ENCODE data around the gene D2HGDH.
"Not testable (repeated sequence)": the region's sequence is repeated elsewhere in the genome, so short reads cannot be mapped to it uniquely, and the experiment has no call there.

D2HGDH gene

GRCh38 chr2:241748468-241749256 is 14.2 kb downstream of the D2HGDH start:
- DNase-seq (ENCODE audit: low read depth in 1 of 2, low spot score in 1 of 2), result no peak

GRCh38 chr2:241750076-241750840 is 15.8 kb downstream of the D2HGDH start:
- DNase-seq (ENCODE audit: low read depth in 1 of 2, low spot score in 1 of 2), result no peak

- DNase-seq (ENCODE audit: low read depth in 1 of 2, low spot score in 1 of 2), result no peak
These were observed 16.7 kb downstream of the D2HGDH start for GRCh38 chr2:241751152-241751551.

- DNase-seq (ENCODE audit: low read depth in 1 of 2, low spot score in 1 of 2), result no peak
These were observed 17.3 kb downstream of the D2HGDH start for GRCh38 chr2:241751776-241752175.

DNA sequence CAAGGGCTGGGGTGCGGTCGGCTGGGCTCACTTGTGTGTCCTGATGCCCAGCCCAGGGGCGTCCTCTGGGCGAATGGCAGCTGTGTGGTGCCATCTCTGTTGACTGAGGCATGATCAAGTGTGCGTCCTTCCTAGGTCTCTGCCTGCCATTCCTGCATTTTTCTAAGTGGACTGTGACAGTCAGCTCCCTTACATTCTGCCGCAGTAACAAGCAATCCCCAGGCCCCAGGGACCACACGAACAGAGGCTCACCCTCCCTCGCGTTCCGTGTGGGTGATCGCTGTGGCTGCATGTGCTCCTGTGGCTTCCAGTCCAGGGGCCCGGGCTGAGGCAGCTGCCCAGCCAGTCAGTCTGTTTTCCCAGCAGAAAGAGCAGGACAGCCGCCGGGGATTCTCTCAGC is 17.8 kb downstream of the D2HGDH start:
- DNase-seq (ENCODE audit: low read depth in 1 of 2, low spot score in 1 of 2), result no peak

DNA sequence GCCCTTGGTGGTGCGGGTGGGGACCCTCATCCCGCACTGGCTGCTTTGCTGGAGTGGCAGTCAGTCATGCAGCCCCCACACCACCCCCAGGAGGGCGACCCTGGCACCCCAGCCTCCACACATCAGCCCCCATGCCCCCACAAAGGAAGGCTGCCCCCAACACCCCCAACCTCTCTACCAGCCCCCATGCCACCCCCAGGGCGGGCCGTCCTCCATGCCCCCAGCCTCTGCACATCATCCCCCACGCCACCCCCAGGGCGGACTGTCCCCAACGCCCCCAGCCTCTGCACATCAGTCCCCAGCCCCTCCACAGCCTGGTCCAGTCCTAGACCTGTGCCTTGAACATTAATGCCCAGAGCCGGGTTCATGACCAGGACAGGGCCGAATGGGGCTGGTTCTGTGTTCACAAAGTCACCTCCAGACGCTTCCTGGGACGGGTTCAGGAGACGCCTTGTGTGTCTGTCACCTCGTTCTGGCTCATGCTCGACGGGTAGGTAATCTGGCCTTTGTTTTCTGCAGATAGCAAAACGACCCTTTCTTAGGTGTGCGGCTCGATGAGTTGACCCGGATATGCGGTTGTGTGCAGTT is 18.4 kb downstream of the D2HGDH start:
- DNase-seq (ENCODE audit: low read depth in 1 of 2, low spot score in 1 of 2), result no peak

DNA sequence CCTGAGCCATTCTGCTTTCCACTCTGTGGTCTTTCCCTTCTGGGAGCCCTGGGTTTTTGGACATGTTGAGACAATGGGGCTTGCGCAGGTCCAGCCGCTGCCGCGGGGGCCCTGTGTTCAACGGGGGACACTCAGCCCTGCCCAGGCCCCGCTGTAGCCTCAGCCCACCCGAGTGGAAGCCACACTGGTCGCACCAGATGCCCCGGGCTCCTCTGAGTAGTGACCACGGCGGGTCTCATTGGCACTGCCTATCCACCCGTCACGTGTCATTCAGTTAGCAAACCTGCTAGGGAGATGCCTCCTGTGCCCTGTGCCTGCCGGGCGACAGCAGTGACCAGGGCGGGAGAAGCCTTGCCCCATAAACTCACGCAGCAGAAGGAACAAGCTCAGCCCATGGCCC is 19.1 kb downstream of the D2HGDH start:
- no peak for DNase-seq (ENCODE audit: low read depth in 1 of 2, low spot score in 1 of 2)

DNA sequence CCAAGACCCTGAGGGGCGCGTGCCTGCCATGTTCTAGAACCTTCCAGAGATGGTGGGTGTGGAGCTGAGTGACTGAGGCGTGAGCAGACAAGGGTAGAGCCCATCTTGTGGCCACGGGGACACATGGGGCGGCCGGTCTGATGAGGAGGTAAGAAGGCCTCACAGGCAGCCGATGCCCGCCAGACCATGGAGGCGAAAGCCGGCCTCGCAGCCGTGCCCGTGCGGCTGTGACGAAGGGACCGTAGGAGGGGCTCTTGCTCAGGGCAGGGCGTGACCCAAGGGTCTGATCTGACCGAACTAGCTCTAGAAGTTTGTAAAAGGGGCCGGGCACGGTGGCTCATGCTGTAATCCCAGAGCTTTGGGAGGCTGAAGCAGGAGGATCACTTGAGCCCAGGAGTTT is 19.6 kb downstream of the D2HGDH start:
- no peak for DNase-seq (ENCODE audit: low read depth in 1 of 2, low spot score in 1 of 2)

DNA sequence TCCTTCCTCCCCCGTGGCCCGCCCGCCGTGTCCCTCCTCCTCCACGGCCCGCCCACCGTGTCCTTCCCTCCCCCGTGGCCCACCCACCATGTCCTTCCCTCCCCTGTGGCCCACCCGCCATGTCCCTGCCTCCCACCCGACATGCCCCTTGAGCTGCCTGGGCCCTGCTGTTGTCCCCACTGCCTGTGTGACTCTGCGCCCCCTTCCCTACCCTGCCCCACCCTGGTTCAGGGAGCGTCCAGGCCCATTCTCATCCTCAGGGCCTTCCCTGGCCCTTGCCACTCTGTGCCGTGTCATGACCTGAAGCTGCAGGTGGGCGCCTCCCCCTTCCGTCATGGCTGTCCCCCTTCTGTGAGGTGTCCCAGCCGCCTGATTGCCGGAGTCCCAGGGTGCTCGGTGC is 20.7 kb downstream of the D2HGDH start:
- no peak for DNase-seq (ENCODE audit: low read depth in 1 of 2, low spot score in 1 of 2)

- DNase-seq (ENCODE audit: low read depth in 1 of 2, low spot score in 1 of 2), result no peak
These were observed 21.3 kb downstream of the D2HGDH start for GRCh38 chr2:241755777-241756176.

DNA sequence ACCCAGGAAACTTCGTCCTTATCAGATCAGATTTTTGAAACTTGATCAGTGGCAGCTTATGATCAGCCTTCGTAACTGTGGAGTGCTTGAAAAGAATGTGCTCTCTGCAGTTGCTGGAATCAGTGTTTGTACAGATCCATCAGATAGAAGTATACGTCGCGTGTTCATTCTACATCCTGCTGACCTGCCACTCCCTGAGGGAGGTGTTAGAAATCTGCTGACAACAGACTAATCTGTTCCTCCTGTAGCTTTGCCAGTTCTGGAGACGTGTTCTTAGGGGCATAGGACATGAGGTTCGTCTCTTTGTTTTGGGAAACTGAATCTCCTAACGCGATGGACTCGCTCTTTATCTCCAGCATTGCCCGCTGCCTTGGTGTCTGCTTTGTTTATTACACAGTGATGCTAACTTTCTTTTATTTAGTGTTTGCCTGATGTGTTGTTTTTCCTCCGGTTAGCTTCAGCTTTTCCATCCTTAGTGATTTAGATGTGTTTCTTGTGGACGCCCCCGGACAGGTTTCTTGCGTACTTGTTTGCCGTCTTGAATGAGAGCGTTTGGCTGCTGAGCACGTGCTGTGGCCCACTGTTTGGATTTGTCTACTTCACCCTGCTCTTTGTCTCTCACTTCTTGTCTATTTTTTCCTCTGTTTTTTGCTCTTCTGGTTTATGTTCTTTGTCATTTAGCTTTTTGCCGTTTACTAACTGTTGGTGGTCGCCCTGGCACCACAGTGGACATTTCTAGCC is 24.8 kb downstream of the D2HGDH start:
- no peak for DNase-seq (ENCODE audit: low read depth in 1 of 2, low spot score in 1 of 2)

GRCh38 chr2:241759893-241760292 is 25.5 kb downstream of the D2HGDH start:
- not testable (repeated sequence) for DNase-seq (ENCODE audit: low read depth in 1 of 2, low spot score in 1 of 2)

GRCh38 chr2:241760301-241760771 is 25.9 kb downstream of the D2HGDH start:
- no peak for DNase-seq (ENCODE audit: low read depth in 1 of 2, low spot score in 1 of 2)

- DNase-seq (ENCODE audit: low read depth in 1 of 2, low spot score in 1 of 2), result no peak
These were observed 28.0 kb downstream of the D2HGDH start for GRCh38 chr2:241762321-241762932.

DNA sequence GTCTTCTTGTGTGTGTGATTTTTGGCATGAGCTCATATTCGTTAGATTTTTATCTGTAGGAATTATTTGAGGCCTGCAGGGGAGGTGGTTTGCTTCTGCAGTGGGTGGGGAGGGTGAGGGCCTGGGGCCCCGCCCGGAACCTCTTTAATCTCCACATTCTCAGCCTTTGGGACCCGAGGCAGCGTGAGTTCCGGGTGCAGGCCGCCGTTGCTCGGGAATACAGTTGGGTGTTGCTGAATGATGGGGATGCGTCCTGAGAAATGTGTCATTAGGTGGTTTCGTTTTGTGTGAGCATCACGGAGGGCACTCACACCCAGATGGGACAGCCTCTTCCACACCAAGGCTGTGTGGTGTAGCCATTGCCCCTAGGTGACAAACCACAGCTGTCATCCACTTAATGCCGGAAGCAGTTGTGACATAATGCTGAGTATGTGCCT is 28.5 kb downstream of the D2HGDH start:
- peak in 1 of 2 donors; percentile 51 for DNase-seq (ENCODE audit: low read depth in 1 of 2, low spot score in 1 of 2)

DNA sequence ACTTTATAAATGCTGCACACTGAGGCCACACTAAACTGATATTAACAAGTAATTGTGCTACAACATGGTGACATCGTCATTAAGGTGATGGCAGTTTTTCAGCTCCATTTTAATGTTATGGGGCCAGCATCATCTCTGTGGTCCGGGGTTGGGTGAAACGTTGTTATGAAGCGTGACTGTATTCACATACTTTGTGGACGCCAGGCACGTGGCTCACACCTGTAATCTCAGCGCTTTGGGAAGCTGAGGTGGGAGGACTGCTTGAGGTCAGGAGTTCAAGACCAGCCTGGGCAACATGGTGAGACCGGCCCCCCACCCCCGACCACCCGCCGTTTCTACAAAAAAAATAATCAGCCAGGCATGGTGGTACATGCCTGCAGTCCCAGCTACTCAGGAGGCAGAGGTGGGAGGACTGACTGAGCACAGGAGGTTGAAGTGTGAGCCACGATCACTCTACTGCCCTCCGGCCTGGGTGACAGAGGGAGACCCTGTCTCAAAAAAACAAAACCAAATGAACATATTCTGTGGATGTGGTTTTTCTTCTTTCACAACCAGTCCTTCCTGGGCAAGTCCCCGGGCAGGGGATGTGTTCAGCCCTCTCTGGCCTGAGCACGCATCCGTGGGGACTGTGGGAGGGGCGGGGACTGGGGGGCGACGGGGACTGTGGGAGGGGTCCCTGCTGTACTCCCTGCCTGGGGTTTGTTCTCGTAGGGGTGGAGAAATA is 29.3 kb downstream of the D2HGDH start:
- DNase-seq (ENCODE audit: low read depth in 1 of 2, low spot score in 1 of 2), result no peak

DNA sequence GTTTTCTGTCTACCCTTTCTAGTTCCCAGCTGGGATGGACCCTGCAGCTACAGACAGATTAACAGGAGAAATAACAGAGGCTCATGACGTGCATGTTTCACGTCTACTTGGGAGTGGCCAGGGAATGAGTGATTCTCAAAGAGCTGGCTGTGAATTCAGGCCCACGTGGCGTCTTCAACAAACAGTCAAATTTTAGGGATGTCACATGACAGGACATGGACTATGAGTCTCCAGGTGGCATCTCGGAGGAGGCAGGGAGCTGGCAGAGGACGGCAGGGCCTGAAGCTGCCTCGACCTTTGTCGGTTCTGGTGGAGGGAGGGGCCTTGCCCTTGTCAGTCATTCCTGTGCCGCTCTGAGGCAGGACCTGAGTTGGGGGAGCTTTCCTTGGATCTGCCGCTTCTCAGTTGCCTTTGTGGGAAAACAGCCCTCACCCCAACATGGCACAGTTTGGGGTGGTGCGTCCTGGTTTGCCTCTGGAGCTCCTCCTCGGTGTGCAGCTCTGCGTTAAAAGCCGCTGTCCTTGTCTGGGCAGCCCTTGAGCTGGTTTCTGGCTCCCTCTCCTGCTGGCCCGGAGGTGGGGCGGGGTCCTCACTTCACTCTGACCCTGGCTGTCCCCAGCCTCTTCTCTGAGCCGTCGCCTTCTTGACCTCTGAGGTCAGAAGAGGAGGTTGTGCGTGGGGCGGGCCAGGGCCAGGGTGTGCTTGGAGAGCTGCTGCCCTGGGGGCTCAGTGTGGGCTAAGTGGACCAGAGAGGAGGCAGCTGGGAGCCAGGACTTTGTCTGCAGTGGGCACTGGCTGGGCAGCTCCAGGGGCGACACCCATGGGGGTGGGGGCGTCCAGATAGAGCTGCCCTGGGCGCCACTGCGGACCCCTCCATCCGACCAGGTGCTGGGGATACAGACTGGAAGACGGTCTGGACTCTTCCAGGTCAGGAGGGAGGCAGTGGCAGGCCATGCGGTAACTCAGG is 30.1 kb downstream of the D2HGDH start:
- DNase-seq (ENCODE audit: low read depth in 1 of 2, low spot score in 1 of 2), result no peak

GRCh38 chr2:241767464-241768250 is 33.2 kb downstream of the D2HGDH start:
- no peak for DNase-seq (ENCODE audit: low read depth in 1 of 2, low spot score in 1 of 2)
